Stimulated activated CD4-positive, alpha-beta T cell treated with anti-CD3 and anti-CD28 coated beads, Interleukin-1b, Interleukin-23, amount 100 ng/mL, for 1 hour (primary cell): ENCODE results near the gene HOXA5.

ENCODE experiments used
- DNase-seq, 2 donors: peaks; one replicate each; pipeline ENCODE4 v3.0.0-alpha.2; 2020; ENCODE audit warnings: low read depth in 2 of 2

HOXA5 gene

DNA sequence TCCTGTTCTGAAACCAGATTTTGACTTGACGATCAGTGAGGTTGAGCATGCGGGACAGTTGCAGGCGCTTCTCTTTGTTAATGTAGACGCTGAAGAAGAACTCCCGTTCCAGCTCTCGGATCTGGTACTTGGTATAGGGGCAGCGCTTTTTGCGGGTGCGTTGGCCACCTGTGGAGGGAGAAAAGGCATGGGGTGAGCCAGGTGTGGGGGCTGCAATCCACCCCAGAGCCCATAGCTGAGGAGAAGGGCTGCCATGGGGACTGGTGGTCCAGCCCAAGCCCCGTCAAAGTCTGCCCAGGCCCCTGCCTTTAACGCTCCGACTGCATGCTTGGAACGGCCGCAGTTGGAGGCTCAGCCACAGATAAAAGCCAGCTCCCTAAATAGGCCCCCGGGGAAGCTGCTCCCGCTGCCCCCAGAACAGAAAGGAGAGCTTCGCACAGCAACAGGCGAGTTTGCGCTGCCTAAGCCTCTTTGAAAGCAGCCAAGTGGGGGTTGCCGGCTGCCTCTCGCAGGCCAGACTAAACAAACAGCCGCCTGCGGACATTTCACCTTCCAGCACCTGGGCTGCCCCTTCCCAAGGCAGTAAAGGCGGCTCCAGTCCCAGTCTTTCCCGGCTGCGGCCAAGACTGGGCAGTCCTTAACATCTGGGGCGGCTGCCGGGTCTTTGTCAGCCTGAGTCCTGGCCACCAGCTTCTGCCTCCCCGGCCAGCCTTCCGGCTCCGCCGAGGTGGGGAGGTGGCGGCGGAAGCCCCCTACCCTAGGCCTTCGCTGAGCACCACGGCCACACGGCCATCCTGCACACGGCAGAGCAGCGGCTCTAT, 39.6 kb upstream of the HOXA5 start:
- no peak for DNase-seq

DNA sequence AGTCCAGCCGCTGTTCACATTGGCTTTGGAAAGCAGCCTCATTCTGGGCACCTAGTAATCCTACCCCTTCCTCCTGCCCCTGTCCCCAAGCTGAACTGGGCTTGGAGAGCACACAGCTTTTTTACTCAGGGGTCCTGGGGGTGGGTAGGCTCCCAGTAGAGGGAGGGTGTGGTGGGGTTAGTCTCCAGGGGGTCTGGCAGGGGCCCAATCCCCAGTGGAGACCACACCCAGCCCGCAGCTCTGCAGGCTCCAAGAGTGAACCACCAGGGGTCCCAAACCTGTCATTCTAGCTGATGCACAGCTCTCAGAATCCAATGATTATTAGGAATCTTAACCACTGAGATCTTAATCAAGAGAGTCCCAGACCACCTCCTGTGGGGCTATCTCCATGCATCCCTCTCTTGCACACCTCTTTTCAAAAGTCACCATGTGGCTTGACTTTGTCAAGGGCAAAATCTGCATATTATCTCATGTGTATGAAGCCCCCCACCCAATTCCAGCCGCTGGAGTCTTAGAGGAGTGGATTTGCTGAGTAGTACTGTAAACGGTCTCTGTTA, 38.9 kb upstream of the HOXA5 start:
- no peak for DNase-seq

DNA sequence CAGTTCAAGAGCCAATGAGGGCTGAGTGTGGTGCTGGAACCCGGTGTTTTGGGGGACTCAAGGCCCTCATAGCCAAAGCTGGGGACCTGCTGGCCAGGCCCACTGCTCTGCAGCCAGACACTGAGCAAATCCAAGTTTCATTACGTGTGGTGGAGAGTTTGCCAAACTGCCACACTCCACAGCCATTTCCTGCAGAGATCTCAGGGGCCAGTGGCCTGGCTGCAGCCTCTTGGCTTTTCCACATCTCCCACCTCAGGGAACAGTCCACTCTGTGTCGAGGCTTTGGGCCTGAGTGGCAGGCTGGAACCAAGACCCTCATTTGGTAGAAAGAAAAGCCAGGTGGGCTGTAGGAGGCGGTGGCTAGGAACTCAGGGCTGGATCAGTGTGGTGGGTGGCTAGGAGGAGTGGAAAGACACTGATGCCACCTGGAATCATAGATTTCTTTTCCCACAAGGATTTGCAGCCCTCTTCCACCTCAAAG, 38.4 kb upstream of the HOXA5 start:
- DNase-seq = no peak

- no peak for DNase-seq
These were observed 37.2 kb upstream of the HOXA5 start for GRCh38 chr7:27180431-27181420.

- DNase-seq = peak; percentile 26 to 46
These were observed 36.3 kb upstream of the HOXA5 start for GRCh38 chr7:27179503-27180430.

GRCh38 chr7:27179030-27179429, 35.5 kb upstream of the HOXA5 start:
- DNase-seq = no peak

DNA sequence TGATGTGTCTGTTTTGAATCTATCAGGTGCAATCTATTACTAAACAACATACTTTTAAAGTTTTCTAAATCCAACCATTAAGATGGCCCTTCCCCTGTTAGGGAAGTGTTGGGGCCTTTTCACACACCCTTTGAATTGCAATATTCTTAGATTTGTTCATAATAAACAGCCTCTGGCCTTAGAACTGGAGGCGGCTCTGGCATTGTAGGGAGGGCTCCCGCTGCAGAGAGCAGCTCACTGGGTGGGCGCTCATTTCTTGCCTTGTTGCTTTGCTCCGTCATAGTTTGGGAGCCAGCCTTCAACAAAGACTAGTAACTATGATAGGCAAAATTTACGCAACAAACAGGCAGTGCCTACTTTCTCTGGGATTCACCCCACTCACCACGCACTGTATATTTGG, 34.9 kb upstream of the HOXA5 start:
- no peak for DNase-seq

GRCh38 chr7:27177795-27178320, 34.4 kb upstream of the HOXA5 start:
- DNase-seq = no peak

- no peak for DNase-seq
These were observed 33.7 kb upstream of the HOXA5 start for GRCh38 chr7:27176962-27177794.

DNA sequence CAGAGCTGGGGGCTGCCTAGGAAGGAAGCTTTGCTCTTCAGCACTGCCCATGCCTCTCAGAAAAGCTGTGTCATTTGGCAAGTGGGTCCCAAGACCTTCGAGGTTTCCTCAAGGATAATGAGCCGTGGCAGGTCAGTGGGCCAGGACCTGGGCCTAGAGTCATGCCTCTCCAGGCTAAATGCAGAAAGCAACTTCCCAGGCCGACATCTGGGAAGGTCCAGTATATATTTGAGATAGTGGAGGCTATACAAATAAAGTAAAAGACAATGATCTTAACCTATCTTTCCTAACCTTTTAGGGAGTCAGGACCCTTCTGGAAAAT, 33.0 kb upstream of the HOXA5 start:
- no peak for DNase-seq

- no peak for DNase-seq
These were observed 32.4 kb upstream of the HOXA5 start for GRCh38 chr7:27175626-27176523.

DNA sequence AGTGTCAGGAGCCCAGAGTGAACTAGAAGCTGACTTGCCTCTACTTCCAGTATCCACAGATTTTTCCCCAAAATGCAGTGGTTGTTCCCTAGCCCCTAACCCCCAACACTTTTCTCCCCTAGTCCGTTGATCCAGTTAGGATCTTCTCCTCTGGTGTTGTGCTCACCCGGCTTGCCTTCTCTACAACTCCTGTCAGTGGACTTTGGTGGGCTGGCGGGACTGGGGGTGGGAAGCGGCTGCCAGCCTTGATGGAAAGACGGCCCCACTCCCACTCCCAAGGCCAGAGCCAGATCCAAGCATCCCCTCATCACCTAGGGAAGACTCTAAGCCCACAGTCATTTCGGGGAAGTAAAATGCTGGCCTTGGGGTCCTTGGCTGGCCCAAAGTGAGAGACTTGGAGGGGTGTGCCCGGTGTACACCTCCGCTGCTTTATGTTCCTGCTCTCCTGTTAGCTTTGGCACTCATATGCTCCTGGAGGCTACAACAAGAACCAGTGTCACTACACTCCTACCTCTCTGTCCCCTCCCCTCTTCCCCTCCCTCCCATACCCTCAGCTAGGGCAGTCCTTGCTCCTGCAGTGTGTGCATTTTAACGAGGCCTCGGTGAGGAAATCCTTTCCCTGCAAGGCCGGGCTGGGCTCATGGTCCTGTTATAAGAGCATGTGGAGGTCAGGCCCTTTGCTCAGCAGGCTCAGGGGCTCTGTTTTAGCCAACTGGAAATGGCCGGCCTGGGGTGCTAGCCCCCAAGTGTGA, 31.6 kb upstream of the HOXA5 start:
- no peak for DNase-seq

DNA sequence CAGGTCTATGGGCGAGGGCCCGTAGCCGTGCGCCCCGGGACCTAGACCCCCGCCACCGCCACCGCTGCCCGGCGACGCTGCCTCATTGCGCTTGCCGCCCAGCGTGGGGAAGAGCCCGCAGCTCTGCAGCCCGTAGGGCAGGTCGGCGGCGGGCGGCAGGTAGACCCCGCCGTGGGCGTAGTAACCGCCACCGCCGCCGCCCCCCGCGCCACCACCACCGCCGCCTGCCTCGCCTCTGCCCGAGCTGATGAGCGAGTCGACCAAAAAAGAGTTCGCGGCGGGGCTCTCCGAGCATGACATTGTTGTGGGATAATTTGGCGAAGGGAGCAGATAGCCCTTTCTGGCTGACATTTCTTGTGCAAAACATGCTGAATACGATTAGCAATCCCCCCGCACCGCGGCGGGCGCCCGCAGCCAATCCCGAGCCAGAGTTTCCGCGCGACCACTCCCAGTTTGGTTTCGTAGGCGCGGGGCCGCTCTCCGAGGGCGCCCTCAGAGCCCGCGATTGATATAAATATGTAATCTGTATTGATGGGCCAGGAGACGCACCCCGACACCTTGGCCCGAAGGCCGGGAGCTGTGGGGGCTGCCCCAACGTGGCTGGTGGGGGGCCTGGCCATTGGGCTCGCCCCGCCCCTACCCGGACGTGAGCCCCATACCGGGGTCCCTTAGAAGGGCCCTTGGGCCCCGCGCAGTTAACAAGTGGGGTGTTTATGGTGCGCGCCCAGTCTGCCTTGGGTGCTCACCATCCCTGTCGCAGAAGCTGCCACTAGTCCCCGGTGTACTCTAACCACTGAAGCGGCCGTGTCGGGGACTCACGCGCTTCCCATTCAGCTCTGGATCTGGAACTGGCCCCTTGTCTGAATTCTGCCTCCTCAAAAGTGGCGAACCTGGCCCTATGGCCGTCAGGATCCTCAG, 30.7 kb upstream of the HOXA5 start, which contains the start of gene HOXA10:
TSS of gene HOXA10 (minus strand) at position 365 of the 918 bp plus-strand sequence. CDS start at position 351, 14 bp downstream.
- DNase-seq = no peak

DNA sequence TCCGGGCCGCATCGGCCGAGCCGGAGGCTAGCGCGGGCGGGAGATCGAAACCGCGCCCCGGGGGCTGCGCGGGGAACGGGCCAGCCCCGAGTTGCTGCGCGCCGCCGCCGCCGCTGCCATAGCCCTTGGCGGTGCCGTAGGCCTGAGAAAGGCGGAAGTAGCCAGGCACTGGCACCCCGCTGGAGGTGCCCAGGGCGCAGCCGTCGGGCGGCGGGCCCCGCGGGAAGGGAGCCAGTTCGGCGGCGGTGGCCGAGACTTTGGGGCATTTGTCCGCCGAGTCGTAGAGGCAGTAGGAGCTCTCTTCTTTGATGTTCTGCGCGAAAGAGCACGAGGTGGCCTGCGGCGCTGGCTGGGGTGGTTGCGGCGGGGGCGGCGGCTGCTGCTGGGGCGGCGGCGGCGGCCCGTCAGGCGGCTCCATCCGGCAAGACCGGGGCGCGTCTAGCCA, 30.1 kb upstream of the HOXA5 start:
- DNase-seq = no peak

DNA sequence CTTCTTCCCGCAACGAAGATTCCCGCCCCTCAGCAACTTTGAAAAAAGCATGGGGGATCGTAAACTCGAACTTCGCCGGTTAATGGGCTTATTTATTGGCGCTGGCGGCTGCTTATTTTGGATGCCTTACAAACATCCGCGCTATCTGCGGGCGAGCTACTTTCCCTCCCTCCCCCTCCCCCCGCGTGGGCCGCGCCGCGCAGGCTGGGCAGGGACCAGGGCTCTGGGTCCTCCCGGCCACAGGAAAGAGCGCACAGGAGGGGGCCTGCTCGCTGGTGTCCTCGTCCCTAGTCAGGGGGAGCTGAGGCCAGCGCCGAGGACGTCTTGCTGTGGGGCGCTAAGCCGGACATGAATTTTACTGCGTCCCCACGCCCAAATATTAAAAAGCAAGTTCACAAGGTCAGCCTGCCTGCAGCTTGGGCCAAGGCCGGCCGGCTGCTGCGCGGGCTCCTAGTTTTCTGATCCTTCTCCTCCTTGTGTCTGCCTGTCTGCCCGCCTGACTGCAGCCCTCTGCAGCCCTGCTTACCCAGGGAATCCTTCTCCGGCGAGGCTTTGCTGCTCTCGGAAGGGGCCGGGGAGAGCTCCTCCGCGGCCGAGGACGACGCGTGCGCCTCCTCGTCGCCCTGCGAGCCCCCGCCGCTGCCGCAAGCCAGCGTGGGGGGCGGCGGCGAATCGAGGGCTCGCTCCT, 29.5 kb upstream of the HOXA5 start:
- no peak for DNase-seq

GRCh38 chr7:27172315-27172774, 28.9 kb upstream of the HOXA5 start:
- DNase-seq = no peak
